ENCODE results near the gene CACNA2D1.

Gene CACNA2D1

DNA sequence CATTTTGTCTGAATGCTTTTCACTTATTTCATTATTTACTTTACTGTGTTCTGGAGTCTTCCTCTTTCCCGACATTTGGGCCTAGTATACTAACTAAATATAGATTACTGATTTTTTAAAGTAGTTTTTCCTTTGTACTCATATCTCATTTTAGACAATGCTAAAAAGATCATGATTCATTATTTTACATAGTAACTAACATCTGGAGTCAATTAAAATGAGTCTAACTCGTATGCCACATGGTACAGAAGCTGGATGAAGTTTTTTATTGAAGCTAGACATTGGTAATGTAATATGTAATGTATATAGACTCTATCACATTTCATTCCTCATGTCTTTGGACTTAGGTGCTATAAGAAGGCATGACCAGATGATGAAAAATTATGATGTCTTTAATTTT is 517.4 kb downstream of the CACNA2D1 start:
- H3K4me3 ChIP-seq (ENCODE audit: low read length), result no peak overlapping the region
- no peak overlapping the region for H3K4me2 ChIP-seq (ENCODE audit: low read length)
- no peaks in the 10 kb centered on the region for H3K4me1 ChIP-seq (ENCODE audit: control insufficient read depth, insufficient read depth, low read length)
- H3K27me3 ChIP-seq (ENCODE audit: control insufficient read depth, insufficient read depth, low read length), result no peaks in the 10 kb centered on the region
- H3K36me3 ChIP-seq (ENCODE audit: insufficient read depth, low read length), result no peaks in the 10 kb centered on the region
- no peaks in the 10 kb centered on the region for H3K9me3 ChIP-seq (replicated peaks; ENCODE audit: low read length)
- no peak overlapping the region for H3K9ac ChIP-seq (ENCODE audit: low read depth, low read length)

DNA sequence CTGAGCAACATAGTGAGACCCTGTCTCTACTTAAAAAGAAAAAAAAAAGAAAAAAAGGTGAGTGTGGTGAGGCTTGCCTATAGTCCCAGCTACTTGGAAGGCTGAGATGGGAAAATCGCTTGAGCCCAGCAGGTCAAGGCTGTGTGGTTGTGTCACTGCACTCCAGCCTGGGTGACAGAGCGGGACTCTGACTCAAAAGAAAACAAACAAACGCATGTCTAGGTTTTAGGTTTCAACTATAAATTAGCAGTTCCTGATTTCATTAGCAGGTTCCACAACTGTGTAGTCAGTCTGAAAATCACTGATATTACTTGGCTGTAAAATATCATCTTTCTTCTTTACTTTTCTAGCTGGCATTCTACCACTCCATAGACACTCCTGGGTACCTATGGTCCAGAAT is 518.0 kb downstream of the CACNA2D1 start:
- no peak overlapping the region for H3K4me2 ChIP-seq (ENCODE audit: low read length)
- no peaks in the 10 kb centered on the region for H3K4me1 ChIP-seq (ENCODE audit: control insufficient read depth, insufficient read depth, low read length)
- no peaks in the 10 kb centered on the region for H3K9me3 ChIP-seq (replicated peaks; ENCODE audit: low read length)
- no peak overlapping the region for H3K9ac ChIP-seq (ENCODE audit: low read depth, low read length)
- no peaks in the 10 kb centered on the region for H3K27me3 ChIP-seq (ENCODE audit: control insufficient read depth, insufficient read depth, low read length)
- H3K36me3 ChIP-seq (ENCODE audit: insufficient read depth, low read length), result no peaks in the 10 kb centered on the region
- no peak overlapping the region for H3K4me3 ChIP-seq (ENCODE audit: low read length)

DNA sequence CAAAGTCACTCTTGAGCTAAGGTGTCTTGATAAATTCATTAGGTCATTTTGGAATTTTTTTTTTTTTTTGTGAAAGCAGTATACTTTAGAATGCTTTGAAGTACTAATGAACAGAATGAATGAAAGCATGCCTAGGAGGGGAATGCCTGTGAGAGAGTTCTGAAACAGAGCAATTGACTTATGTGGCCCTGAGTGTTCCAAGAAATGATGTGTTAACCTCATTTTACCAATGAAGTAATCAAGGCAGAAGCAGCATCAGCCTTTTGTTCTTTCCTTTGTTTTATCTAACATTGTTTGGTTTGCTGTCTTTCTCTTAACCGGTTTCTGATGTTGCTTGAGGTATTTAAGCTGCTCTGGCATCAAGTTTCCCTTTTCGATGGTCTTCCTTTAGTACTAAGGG is 519.1 kb downstream of the CACNA2D1 start:
- H3K9ac ChIP-seq (ENCODE audit: low read depth, low read length), result no peak overlapping the region
- no peaks in the 10 kb centered on the region for H3K9me3 ChIP-seq (replicated peaks; ENCODE audit: low read length)
- no peaks in the 10 kb centered on the region for H3K36me3 ChIP-seq (ENCODE audit: insufficient read depth, low read length)
- no peak overlapping the region for H3K4me2 ChIP-seq (ENCODE audit: low read length)
- no peaks in the 10 kb centered on the region for H3K4me1 ChIP-seq (ENCODE audit: control insufficient read depth, insufficient read depth, low read length)
- H3K27me3 ChIP-seq (ENCODE audit: control insufficient read depth, insufficient read depth, low read length), result no peaks in the 10 kb centered on the region
- H3K4me3 ChIP-seq (ENCODE audit: low read length), result no peak overlapping the region

DNA sequence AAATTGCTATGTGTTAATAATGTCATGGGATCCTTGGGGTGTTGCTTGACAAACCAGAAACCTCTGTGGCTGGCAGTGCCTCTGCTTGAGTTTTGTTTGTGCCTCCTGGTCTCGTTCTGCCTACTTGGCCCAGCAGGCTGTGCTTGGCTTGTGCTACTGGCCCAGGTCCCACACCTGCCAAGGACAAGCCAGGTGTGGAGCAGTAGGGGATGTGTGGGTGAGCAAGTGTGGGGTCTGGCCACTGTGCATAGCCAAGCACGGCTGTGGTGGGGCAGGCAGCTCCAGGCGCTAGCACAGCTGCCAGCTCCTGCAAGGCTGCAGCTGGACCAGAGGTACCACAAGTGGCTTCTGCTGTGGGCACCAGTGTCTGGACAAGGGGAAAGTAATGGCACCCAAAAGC is 524.1 kb downstream of the CACNA2D1 start:
- no peak overlapping the region for H3K4me3 ChIP-seq (ENCODE audit: low read length)
- H3K4me2 ChIP-seq (ENCODE audit: low read length), result no peak overlapping the region
- no peaks in the 10 kb centered on the region for H3K4me1 ChIP-seq (ENCODE audit: control insufficient read depth, insufficient read depth, low read length)
- H3K9me3 ChIP-seq (replicated peaks; ENCODE audit: low read length), result no peaks in the 10 kb centered on the region
- H3K9ac ChIP-seq (ENCODE audit: low read depth, low read length), result no peak overlapping the region
- H3K27me3 ChIP-seq (ENCODE audit: control insufficient read depth, insufficient read depth, low read length), result no peaks in the 10 kb centered on the region
- no peaks in the 10 kb centered on the region for H3K36me3 ChIP-seq (ENCODE audit: insufficient read depth, low read length)

DNA sequence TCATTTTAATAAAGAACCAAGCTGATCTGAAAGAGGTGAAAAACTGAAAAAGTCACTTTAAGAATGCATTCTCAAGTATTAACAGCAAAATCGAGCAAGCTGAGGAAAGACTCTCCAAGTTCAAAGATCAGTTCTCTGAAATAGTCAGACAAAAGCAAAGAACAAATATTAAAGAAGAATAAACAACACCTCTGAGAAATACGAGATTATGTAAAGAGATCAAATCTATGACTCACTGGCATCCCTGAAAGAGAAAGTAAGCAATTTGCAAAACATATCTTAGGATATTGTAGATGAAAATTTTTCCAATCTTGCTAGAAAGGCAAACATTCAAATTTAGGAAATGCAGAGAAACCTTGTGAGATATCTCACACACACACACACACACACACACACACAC is 535.4 kb downstream of the CACNA2D1 start:
- Histone ChIP-seq H3K4me3 (ENCODE audit: low read length) (no peak overlapping the region), H3K9me3 (replicated peaks; ENCODE audit: low read length) (no peaks in the 10 kb centered on the region), H3K9ac (ENCODE audit: low read depth, low read length) (no peak overlapping the region), H3K4me1 (ENCODE audit: control insufficient read depth, insufficient read depth, low read length) (no peaks in the 10 kb centered on the region), H3K4me2 (ENCODE audit: low read length) (no peak overlapping the region), H3K27me3 (ENCODE audit: control insufficient read depth, insufficient read depth, low read length) (no peaks in the 10 kb centered on the region), H3K36me3 (ENCODE audit: insufficient read depth, low read length) (no peaks in the 10 kb centered on the region)

DNA sequence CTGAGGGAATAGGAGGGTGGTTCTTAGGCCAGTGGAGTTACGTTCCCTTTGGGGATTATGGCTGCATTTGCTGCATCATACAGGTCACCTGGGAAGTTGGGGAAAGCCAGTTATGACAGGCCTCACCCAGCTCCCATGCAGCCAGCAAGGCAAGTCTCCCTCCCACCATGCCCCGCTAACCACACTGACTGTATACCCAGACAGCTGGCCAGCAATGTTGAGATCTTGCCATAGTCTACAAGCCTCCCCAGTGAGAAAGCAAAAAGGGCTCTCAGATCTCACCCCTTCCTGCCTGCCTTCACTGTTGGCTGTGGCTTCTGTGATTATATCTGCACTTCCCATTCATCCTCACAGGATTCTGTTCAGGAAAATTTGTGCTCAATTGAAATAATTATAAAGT is 540.5 kb downstream of the CACNA2D1 start:
- Histone ChIP-seq H3K9ac (ENCODE audit: low read depth, low read length) (no peak overlapping the region), H3K4me3 (ENCODE audit: low read length) (no peak overlapping the region), H3K36me3 (ENCODE audit: insufficient read depth, low read length) (no peaks in the 10 kb centered on the region), H3K27me3 (ENCODE audit: control insufficient read depth, insufficient read depth, low read length) (no peaks in the 10 kb centered on the region), H3K4me1 (ENCODE audit: control insufficient read depth, insufficient read depth, low read length) (no peaks in the 10 kb centered on the region), H3K9me3 (replicated peaks; ENCODE audit: low read length) (no peaks in the 10 kb centered on the region), H3K4me2 (ENCODE audit: low read length) (no peak overlapping the region)

DNA sequence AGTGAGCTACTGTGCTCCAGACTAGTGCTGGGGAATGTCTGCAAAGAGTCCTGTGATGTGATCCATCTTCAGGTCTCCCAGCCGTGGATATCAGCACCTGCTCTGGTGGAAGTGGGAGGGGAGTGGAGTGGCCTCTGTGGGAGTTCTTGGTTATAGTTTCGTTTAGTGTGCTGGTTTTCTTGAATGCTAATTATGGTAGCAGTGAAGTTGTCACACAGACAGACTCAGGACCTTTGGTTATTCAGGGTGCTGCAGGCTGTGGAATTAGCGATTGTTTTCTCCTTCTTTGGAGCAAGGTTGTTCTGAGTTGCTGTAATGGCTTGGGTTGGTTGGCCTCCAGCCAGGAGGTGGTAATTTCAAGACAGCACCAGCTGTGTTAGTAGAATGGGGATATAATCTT is 541.0 kb downstream of the CACNA2D1 start:
- Histone ChIP-seq H3K9me3 (replicated peaks; ENCODE audit: low read length) (no peaks in the 10 kb centered on the region), H3K4me2 (ENCODE audit: low read length) (no peak overlapping the region), H3K4me1 (ENCODE audit: control insufficient read depth, insufficient read depth, low read length) (no peaks in the 10 kb centered on the region), H3K27me3 (ENCODE audit: control insufficient read depth, insufficient read depth, low read length) (no peaks in the 10 kb centered on the region), H3K4me3 (ENCODE audit: low read length) (no peak overlapping the region), H3K9ac (ENCODE audit: low read depth, low read length) (no peak overlapping the region), H3K36me3 (ENCODE audit: insufficient read depth, low read length) (no peaks in the 10 kb centered on the region)

Data from skeletal muscle satellite cell (primary cell).